H54 (cell line): Measurements from ENCODE around the gene MICAL2.

ENCODE experiments used
- DNase-seq: peaks from one replicate; pipeline ENCODE4 v3.0.0; 2011; ENCODE audit warnings: low spot score, mixed read lengths; ENCODE audit not compliant: insufficient read length
- FAIRE-seq: peaks from 3 replicates; lab custom pipeline; 2011; peaks lifted over from hg19 to GRCh38; lab: Jason Lieb, UNC
- POLR2A ChIP-seq: IDR thresholded peaks from 2 replicates; pipeline ENCODE4 v1.6.1; 2011; ENCODE audit warnings: low read depth, mild to moderate bottlenecking, low read length

Gene MICAL2

GRCh38 chr11:12210200-12210599 is 99.8 kb downstream of the MICAL2 start:
- DNase-seq = no peak
- no peak for TF ChIP-seq POLR2A
- no peak for FAIRE-seq

- TF ChIP-seq POLR2A = no peak
- FAIRE-seq (no peak), DNase-seq (no peak)
Observed at GRCh38 chr11:12211331-12212065, 101.1 kb downstream of the MICAL2 start.

GRCh38 chr11:12212174-12212820 is 101.9 kb downstream of the MICAL2 start:
- FAIRE-seq (no peak), DNase-seq (no peak)
- TF ChIP-seq POLR2A = no peak

GRCh38 chr11:12212821-12213185 is 102.4 kb downstream of the MICAL2 start:
- DNase-seq = no peak
- no peak for FAIRE-seq
- no peak for TF ChIP-seq POLR2A

GRCh38 chr11:12213883-12214282 is 103.5 kb downstream of the MICAL2 start:
- no peak for FAIRE-seq
- DNase-seq = no peak
- no peak for TF ChIP-seq POLR2A

- TF ChIP-seq POLR2A = no peak
- FAIRE-seq (no peak), DNase-seq (no peak)
Observed at GRCh38 chr11:12214751-12215150, 104.4 kb downstream of the MICAL2 start.

- no peak for DNase-seq
- no peak for FAIRE-seq
- TF ChIP-seq POLR2A = no peak
Observed at GRCh38 chr11:12215181-12215593, 104.8 kb downstream of the MICAL2 start.

GRCh38 chr11:12216041-12216451 is 105.7 kb downstream of the MICAL2 start:
- FAIRE-seq (no peak), DNase-seq (no peak)
- TF ChIP-seq POLR2A = no peak

- no peak for TF ChIP-seq POLR2A
- no peak for DNase-seq
- FAIRE-seq = no peak
Observed at GRCh38 chr11:12216671-12217374, 106.4 kb downstream of the MICAL2 start.

GRCh38 chr11:12217879-12218278 is 107.5 kb downstream of the MICAL2 start:
- FAIRE-seq (no peak), DNase-seq (no peak)
- TF ChIP-seq POLR2A = no peak

- no peak for TF ChIP-seq POLR2A
- no peak for DNase-seq
- FAIRE-seq = no peak
Observed at GRCh38 chr11:12218909-12219308, 108.5 kb downstream of the MICAL2 start.

GRCh38 chr11:12219757-12220156 is 109.4 kb downstream of the MICAL2 start:
- no peak for TF ChIP-seq POLR2A
- no peak for DNase-seq
- no peak for FAIRE-seq

- TF ChIP-seq POLR2A = no peak
- no peak for DNase-seq
- no peak for FAIRE-seq
Observed at GRCh38 chr11:12220305-12220704, 109.9 kb downstream of the MICAL2 start.

- DNase-seq (no peak), FAIRE-seq (no peak)
- no peak for TF ChIP-seq POLR2A
Observed at GRCh38 chr11:12221051-12221535, 110.7 kb downstream of the MICAL2 start.
